Measurements from ENCODE around the gene HIPK4.
"Not testable (repeated sequence)": the region's sequence is repeated elsewhere in the genome, so short reads cannot be mapped to it uniquely, and the experiment has no call there.

The HIPK4 gene

GRCh38 chr19:40416918-40417642 lies 27.1 kb upstream of the HIPK4 start:
- DNase-seq: no peak

GRCh38 chr19:40415768-40416167 lies 25.8 kb upstream of the HIPK4 start:
- DNase-seq: no peak

GRCh38 chr19:40414542-40415535 lies 24.9 kb upstream of the HIPK4 start:
- no peak for DNase-seq

- DNase-seq: no peak
Measured at GRCh38 chr19:40413291-40413845, 23.4 kb upstream of the HIPK4 start, which contains the start of gene PRX. Gene PRX (minus strand): TSS chr19:40413378. CDS start chr19:40407932, 5,446 bp downstream.

GRCh38 chr19:40412866-40413265 lies 22.9 kb upstream of the HIPK4 start:
- no peak for DNase-seq

- DNase-seq: no peak
Measured at GRCh38 chr19:40411958-40412499, 22.0 kb upstream of the HIPK4 start.

GRCh38 chr19:40411125-40411842 lies 21.3 kb upstream of the HIPK4 start:
- no peak for DNase-seq

GRCh38 chr19:40410030-40410389 lies 20.0 kb upstream of the HIPK4 start:
- no peak for DNase-seq

GRCh38 chr19:40408598-40408925 lies 18.6 kb upstream of the HIPK4 start:
- DNase-seq: not testable (repeated sequence)

GRCh38 chr19:40407714-40408597 lies 18.0 kb upstream of the HIPK4 start:
- no peak for DNase-seq

- DNase-seq: peak; percentile 19
Measured at GRCh38 chr19:40403262-40403984, 13.4 kb upstream of the HIPK4 start.

GRCh38 chr19:40400559-40400958 lies 10.6 kb upstream of the HIPK4 start:
- DNase-seq: no peak

GRCh38 chr19:40398417-40399131 lies 8.6 kb upstream of the HIPK4 start:
- no peak for DNase-seq

GRCh38 chr19:40397568-40397906 lies 7.6 kb upstream of the HIPK4 start:
- no peak for DNase-seq

- no peak for DNase-seq
Measured at GRCh38 chr19:40396886-40397567, 7.0 kb upstream of the HIPK4 start.

GRCh38 chr19:40395956-40396355 lies 6.0 kb upstream of the HIPK4 start:
- no peak for DNase-seq

- no peak for DNase-seq
Measured at GRCh38 chr19:40394816-40395210, 4.8 kb upstream of the HIPK4 start.

GRCh38 chr19:40393894-40394815 lies 4.2 kb upstream of the HIPK4 start:
- DNase-seq: no peak

Data from NCI-H2029 treated with DMSO at 0.1 percent for 48 hours (cell line).